NCI-H1417 treated with DMSO at 0.1 percent for 48 hours (cell line): ENCODE measurements around the gene CSF1.
"Not testable (repeated sequence)": the region's sequence is repeated elsewhere in the genome, so short reads cannot be mapped to it uniquely, and the experiment has no call there.

Experiments used
- DNase-seq: peaks from one replicate; lab custom pipeline; 2025; lab: John Stamatoyannopoulos, UW

The CSF1 gene

DNA sequence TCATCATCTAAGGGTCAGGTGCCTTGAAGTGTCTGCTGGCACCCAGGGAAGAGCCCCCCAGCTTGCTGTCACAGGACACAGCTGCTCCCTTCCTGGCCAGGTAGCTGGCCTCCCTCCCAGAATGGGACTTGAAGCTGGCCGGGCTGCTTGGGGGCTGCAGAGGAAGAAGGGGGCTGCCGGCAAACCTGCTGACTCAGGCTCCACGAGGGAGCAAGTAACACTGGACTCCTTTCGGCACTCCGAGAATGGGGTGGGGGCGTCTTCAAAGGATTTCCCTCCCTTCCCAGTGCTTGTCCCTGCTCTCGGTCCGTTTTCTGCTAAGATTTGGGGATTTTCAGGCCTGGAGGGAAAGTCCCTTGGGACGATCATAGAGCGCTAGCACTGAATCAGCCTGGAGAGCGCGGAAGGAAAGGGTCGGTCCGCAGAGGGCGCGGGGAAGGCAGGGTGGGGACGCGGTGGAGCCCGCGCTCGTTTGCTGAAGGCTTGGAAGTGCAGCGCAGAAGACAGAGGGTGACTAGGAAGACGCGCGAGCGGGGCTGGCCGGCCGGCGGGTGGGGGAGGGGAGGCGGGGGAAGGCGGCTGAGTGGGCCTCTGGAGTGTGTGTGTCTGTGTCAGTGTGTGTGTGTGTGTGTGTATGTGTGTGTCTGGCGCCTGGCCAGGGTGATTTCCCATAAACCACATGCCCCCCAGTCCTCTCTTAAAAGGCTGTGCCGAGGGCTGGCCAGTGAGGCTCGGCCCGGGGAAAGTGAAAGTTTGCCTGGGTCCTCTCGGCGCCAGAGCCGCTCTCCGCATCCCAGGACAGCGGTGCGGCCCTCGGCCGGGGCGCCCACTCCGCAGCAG lies at the start of gene CSF1:
TSS of gene CSF1 (plus strand) at position 727 of the 840 bp plus-strand sequence. CDS start 175 bp downstream, outside the sequence.
- no peak for DNase-seq

DNA sequence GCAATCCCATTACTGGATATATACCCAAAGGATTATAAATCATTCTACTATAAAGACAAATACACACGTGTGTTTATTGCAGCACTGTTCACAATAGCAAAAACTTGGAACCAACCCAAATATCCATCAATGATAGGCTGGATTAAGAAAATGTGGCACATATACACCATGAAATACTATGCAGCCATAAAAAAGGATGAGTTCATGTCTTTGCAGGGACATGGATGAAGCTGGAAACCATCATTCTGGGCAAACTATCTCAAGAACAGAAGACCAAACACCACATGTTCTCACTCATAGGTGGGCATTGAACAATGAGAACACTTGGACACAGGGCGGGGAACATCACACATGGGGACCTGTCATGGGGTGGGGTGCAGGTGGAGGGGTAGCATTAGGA lies 49.0 kb upstream of the CSF1 start:
- not testable (repeated sequence) for DNase-seq

DNA sequence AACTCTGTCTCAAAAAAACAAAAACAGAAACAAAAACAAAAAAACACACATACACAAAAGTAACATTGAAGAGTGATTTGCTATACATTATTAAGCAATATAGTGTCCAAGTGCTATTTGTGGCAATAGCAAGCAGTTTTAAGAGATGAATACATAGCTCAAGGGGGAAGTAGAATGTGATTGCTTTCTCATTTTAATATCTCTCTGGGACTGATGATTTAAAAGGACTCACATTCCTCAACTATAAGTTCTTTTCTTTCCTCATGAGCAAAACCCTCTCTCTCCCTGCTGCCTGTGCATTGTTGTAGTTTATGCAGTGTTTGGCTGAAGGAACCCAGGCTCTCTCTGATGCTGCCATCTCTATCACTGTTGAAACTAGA lies 47.0 kb upstream of the CSF1 start:
- DNase-seq: no peak

DNA sequence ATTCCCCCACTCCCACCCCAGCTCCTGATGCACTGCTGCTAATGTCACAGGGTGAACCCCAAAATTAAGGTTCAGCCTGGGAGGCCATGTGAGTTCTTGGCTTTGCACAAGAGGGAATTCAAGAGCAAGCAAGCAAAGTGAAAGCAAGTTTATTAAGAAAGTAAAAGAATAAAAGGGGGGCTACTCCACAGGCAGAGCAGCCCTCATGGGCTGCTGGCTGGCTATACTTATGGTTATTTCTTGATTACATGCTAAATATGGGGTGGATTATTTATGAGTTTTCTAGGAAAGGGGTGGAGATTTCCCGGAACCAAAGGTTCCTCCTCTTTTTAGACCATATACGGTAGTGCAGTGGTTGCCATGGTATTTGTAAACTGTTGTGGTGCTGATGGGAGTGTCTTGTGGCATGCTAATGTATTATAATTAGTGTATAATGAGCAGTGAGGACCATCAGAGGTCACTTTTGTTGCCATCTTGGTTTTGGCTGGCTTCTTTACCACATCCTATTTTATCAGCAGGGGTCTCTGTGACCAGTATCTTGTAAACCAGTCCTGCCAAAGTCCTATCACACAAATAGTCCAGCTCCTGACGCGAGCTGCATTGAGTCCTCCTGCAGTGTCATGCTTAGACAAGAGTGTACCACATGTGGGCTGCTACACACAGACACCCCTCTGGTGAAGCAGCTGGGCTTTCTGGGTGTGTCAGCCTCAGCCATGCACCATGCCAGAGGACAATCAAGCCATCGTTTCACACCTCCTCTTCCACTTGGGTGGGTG lies 46.4 kb upstream of the CSF1 start:
- DNase-seq: no peak

DNA sequence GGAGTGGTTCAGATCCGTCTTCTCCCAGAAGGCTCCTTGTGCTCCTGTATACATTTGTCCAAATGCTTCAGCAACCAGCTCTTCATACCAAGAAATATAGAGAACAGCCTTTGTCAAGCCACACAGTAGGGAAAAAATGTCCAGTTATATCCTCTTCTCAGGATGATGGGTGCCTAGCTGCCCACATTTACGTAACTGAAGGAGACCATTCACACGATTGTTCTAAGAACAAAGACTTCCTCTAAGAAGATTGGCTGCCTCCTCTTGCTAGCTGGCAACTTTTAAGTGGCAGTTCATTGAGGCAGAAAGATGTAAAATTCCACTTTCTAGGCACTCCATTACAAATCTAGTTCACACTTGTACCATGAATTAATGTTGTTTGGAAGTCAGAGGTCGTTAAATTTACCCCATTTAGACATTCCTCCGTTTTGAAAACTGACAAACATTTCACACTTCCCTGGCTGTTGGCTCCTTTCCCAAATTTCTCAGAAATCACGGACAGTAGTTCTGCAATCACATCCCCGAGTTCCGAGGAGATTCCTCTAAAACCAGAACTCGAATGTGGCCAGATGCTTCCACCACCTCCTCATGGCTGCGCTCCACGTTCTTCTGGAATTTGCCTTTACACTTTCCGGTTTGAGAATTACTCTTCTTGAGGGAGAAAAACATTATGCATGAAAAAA lies 45.6 kb upstream of the CSF1 start:
- DNase-seq: no peak

GRCh38 chr1:109866071-109866470 lies 44.6 kb upstream of the CSF1 start:
- no peak for DNase-seq

GRCh38 chr1:109873278-109874175 lies 37.1 kb upstream of the CSF1 start:
- no peak for DNase-seq

GRCh38 chr1:109874445-109874844 lies 36.2 kb upstream of the CSF1 start:
- DNase-seq: no peak

DNA sequence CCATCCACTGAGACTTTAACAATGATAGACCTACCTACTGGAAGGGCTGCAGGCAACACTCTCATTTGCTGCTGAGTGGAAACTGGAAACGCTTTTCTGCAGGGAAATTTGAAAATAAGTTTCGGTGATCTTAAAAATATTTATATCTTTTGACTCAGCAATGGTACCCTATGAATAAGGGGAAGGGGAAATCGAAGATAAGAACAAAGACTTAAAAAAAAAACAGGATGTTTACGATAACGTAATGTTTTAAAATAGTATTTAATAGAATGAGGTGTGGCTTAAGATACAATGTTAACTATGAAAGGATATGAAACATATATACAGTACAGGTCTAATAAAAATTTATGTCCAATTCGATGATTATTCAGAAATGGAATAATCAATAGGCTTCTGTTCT lies 34.8 kb upstream of the CSF1 start:
- no peak for DNase-seq

DNA sequence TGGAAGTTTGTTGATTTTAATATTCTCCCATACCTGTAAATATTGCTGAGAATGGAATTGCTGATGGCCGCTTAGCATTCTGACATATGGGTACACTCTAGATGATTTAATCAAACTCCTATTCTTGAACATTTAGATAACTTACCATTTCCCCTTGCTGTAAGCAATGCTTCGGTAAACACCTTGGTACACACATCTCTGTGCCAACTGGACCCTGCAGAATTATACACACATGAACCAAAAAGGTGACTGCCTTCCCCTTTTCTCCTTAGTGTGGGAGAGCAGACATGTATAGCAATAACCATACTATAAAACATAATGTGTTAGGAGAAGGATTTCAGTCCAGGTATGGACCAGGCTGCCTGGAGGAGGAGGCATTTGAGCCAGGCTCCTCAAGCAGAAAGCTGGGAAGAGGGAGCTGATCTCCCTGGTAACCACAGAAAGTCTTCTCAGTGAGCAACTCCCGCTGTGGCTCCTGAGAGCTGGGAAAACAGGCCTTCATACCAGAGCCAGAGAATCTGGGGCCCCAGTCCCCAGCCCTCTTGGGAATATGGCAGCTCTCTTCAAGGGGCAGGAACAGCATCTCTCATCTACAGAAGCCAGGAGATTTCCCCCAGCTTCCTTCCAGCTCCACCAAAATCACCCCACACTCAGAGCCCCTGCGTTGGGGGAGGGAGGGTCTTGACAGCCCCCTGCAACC lies 33.9 kb upstream of the CSF1 start:
- DNase-seq: no peak

GRCh38 chr1:109877317-109877771 lies 33.3 kb upstream of the CSF1 start:
- no peak for DNase-seq

GRCh38 chr1:109877776-109878175 lies 32.9 kb upstream of the CSF1 start:
- no peak for DNase-seq

DNA sequence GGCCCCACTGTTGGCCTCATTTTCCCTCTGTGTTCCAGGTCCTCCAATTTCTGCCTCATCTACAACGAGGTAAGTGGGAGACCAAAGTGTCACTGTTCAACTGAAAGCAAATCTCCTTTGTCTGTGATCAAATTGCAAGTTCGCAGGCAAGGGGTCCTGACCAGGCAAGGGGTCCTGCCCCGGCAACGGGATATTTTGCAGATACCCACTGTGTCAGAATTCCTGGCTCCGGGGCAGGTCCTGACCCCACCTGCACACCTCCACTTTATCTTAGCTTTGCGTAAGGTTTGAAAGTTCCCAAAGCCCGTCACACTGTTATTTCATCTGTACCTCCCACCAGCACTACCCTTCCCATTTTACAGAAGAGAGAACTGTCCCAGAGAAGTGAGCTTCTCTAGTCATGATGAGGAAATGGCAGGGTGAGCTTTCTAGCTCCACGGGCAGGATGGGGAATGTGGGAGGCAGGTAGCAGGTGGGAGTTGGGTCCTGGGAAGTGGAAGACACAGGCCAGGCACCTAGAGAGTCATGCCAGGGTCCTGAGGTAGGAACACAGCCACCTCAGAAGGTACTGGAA lies 32.0 kb upstream of the CSF1 start:
- no peak for DNase-seq

DNA sequence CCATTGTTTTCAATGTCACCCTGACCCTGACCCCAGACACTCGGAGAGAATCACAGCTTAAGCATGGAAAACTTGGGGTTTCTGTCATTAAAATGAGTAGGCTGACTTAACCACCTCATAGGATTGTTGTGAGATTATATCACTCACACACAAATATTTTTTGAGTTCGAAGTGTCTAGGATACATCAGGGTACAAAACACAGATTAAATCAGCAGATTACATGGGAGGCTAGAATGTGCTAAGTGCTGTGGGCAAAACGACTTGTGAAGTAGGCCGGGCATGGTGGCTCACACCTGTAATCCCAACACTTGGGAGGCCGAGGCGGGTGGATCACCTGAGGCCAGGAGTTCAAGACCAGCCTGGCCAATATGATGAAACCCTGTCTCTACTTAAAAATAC lies 31.3 kb upstream of the CSF1 start:
- DNase-seq: not testable (repeated sequence)

DNA sequence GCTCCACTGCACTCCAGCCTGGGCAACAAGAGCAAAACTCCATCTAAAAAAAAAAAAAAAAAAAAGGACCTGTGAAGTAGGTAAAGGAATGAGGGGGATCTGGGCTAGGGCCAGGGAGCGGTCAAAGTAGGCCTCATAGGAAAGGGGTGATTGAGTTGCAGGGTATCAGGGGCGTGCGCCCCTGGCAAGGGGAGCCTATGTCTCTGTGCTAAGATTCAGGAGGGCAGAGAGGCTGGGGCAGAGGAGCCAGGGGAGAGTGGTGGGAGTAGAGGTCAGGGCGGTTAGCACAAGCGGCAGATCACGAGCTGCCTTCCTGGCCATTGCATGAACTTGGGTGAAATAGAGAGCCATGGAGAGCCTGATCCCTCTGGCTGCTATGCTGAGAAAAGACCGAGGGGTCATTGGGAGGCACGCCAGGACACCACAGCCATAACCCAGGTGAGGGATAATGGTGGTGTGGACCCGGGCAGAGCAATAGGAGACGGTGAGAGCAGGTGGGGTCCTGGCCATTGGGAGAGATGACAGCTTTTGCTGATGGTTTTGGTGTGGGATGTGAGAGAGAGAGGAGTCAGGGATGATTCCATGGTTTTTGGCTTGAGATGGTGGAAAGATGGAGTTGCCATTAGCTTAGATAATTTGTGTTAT lies 30.6 kb upstream of the CSF1 start:
- no peak for DNase-seq

- no peak for DNase-seq
These were observed 29.4 kb upstream of the CSF1 start for GRCh38 chr1:109880971-109881894.

DNA sequence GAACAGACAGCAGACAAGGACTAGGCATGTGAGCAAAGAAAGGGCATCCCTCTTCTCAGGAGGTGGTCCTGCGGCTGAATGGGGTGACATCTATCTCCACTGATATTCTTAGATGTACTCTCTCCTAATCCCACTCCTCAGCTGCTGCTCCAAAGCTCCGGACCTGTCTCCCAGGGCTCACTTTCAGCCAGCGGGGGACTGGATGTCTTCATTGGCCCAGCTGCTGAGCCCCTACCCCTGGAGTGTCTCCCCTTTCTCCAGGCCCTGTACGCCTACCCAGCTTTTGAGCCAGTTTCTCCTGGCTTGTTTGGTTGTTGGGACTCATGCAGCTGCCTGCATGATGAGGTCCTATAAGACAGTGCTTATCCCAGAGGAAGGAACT lies 28.8 kb upstream of the CSF1 start:
- DNase-seq: no peak

DNA sequence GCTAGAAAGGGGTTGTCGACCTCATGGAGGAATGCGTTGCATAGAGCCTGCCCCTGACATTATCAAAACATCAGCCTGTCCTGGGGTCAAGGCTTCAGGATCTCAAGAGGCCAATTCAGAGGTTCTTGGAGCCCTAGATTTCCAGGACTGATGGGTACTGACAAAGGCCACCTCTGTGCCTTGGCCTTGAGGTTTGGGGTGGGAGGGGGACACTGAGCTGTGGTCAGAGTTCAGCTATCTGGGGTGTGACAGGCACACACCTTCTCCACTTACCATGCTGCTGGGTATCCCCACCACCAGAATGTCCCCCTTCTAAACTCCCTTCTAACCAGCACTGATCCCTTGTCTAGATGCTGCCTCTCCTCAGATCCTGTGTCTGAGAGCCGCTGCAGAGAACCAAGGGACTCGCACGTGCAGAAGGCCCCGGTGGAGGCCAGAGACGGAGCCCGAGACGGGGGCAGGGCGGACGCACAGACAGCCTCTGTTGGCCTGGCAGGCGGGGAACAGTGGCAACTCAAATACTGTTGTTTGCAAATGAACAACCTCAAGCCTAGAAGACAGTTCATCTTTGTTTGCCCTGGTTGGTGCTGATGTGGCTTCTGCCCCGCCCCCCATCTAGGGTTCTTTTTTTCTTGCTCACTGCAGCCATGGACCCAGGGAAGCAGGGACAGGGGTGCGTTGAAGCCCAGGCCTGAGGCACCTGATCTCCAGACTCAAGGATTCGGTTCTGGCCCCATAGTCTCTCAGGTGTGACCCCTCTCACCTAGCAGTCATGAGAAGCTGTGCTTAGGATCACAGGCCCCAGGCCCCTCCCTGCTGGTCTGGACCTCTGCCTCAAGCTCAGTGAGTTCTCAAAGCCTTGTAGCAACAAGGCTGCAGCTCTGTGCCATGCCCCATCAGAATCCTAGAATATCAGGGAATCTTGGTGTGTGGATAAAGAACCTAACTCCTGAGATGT lies 28.1 kb upstream of the CSF1 start:
- no peak for DNase-seq
